Epithelial cell of proximal tubule (primary cell): ENCODE measurements around the gene DCAF8. TPM values are rescaled to one million over a fixed set of nuclear protein-coding genes. Genes with fewer than 3 reads are reported as not detected.

Experiments used
- DNase-seq: peaks from one replicate; pipeline ENCODE4 v3.0.0-alpha.2; 2011; ENCODE audit warnings: low read depth
- H3K4me3 ChIP-seq: 2 replicates; pipeline ENCODE4 v1.5.1; 2011; ENCODE audit warnings: low read depth, mild to moderate bottlenecking, low read length
- total RNA-seq: library from RNA; depleted of rRNA; stranded (reverse); fragments of >200 nt; gene quantifications from 2 replicates; pipeline ENCODE4 v1.2.3, GENCODE V29; 2015
- TF ChIP-seq, protein P1 (sequence below): conservative IDR thresholded peaks from 2 replicates; pipeline ENCODE4 v1.5.1; 2012; ENCODE audit warnings: low read depth, mild to moderate bottlenecking, low read length

Gene DCAF8
- total RNA-seq, 1 donor from 2014 or later: 32.3 TPM

DNA sequence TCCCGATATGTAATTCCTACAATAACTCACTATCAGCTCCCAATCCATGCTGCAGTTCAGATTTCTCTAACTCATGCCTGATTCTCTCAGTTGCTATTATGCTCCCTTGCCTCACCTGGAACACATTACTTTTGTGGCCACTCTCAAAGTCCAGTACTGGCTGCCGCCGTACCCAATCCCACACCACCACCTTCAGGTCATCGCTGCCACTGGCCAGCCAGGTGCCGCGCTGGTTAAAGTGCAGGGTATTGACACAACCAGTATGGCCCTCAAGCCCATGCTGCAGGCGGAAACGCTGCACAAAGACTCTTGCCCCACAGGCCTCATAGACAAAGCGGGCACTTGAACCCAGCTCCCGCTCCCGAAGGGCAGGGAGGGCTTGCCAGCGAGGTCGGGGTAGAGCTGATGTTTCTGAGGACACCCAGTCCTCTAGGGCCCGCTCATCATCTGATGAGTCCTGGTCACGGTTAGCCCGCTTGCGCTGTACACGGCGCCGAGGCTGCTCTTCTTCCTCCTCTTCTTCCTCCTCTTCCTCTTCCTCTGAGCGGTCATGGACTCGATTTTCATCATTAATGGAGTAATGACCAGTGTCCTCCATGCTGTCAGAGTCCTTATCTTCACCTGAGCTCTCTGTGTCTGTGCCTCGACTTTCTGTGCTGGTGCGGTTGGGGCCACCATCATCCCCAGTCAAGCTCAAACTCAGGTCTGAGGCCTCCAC lies 22.6 kb downstream of the DCAF8 start:
- TF ChIP-seq, protein P1, sequence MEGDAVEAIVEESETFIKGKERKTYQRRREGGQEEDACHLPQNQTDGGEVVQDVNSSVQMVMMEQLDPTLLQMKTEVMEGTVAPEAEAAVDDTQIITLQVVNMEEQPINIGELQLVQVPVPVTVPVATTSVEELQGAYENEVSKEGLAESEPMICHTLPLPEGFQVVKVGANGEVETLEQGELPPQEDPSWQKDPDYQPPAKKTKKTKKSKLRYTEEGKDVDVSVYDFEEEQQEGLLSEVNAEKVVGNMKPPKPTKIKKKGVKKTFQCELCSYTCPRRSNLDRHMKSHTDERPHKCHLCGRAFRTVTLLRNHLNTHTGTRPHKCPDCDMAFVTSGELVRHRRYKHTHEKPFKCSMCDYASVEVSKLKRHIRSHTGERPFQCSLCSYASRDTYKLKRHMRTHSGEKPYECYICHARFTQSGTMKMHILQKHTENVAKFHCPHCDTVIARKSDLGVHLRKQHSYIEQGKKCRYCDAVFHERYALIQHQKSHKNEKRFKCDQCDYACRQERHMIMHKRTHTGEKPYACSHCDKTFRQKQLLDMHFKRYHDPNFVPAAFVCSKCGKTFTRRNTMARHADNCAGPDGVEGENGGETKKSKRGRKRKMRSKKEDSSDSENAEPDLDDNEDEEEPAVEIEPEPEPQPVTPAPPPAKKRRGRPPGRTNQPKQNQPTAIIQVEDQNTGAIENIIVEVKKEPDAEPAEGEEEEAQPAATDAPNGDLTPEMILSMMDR: no peak
- no peak overlapping the region for H3K4me3 ChIP-seq

DNA sequence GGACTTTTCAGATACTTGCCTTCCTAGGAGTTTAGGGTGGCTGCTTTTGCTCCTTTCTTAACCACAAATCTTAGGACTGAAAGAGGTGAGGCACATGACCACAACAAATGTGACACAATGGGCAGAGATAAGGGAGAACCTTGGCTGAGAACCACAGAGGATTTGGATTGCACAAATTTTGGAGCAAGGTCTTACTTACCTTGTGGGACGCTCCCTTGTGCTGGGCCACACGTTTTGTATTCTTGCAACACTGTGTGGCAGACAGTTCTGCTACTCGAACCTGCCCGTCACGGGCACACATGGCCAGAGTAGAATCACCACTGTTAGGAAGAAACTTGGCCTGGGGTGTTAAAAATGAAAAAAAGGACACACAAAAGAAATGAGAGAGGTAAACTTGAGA lies 23.9 kb downstream of the DCAF8 start:
- TF ChIP-seq, protein P1: no peak
- H3K4me3 ChIP-seq: no peak overlapping the region
- no peak for DNase-seq

More for the DNA sequence above, 22.6 kb downstream of the DCAF8 start:
- no peak for DNase-seq

DNA sequence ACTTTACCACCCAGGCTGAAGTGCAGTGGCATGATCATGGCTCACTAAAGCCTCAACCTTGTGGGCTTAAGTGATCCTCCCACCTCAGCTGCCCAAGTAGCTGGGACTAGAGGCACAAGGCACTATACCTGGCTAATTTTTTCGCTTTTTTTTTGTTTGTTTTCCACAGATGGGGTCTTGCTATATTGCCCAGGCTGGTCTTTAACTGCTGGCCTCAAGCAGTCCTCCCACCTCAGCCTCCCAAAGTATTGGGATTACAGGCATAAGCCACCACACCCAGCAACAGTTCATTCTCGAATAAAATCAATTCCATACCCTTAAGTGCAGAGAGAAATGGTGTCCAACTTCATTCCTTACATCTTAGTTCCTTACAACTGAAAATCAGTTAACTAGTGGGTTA lies 24.8 kb downstream of the DCAF8 start:
- DNase-seq: no peak
- TF ChIP-seq, protein P1: no peak
- no peak overlapping the region for H3K4me3 ChIP-seq

DNA sequence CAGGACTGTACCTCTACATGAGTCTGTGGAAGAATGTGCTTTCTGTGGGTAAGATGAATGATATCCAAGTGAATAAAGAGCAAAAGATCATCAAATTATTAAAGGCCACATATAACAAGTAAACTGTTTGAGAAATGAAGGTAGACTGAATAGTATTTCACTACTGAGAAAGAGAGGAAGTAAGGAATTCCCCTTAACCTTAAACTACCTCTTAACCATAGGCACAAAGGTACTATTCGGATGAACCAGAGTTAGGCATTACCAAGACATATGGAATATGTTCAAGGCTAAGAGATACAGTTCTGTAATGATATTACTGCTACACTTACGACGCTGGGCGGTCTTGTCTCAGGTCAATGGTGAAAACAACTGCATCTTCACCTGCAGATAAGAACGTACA lies 25.5 kb downstream of the DCAF8 start:
- DNase-seq: no peak
- TF ChIP-seq, protein P1: no peak
- H3K4me3 ChIP-seq: no peak overlapping the region

DNA sequence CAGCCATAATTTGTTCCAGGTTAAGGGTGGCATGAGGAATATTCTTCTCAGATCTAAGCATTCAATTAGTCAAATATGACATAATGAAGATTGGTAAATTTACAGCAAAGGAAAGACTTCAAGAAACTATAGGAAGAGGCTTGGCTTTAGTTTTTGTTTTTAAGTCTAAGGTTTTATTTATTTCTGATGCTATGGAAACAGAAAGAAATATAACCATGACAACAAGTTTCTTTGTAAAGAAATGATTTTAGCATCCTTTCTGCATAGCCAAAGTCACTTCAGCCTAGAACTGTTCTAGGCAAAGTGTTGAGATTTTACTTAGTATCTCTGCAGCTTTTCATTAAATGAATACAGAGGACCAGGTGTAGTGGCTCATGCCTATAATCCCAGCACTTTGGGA lies 29.4 kb downstream of the DCAF8 start:
- DNase-seq: no peak
- H3K4me3 ChIP-seq: no peak overlapping the region
- TF ChIP-seq, protein P1: no peak

DNA sequence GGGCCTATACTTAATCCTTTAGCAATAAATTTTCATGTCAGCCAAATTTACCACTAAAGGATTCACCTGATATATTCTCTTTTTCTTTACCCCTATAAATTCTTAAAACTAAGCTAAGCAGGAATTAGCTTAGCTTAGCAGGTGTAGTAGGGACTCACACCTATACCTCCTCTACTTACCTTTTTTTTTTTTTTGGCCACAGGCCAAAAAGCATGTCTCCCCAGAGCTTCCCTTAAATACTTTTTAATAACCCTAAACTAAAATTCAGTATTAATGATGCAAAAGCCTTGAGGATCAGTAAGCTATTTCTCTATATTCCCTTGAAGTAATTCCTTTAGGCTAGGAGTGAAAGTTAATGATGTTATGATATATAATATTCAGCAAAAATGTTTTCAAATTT lies 33.9 kb downstream of the DCAF8 start:
- DNase-seq: no peak
- H3K4me3 ChIP-seq: no peak overlapping the region
- TF ChIP-seq, protein P1: no peak

DNA sequence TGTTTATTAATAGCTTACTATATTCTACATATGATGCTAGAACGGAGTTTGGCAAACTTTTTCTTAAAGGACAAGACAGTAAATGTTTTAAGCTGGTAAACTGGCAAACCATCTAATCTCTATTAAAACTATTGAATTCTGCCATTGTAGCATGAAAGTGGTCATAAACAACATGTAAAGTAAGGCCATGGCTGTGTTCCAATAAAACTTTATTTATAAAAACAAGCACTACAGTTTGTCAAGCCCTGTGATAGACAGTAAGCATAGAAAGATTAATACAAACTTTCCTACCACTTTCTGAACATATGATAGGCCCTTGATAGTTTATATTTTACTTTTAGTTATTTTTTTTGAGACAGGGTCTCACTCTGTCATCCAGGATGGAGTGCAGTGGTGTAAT lies 34.8 kb downstream of the DCAF8 start:
- TF ChIP-seq, protein P1: no peak
- DNase-seq: no peak
- no peak overlapping the region for H3K4me3 ChIP-seq
